D341Med (cell line): ENCODE results near the gene ALK.

ENCODE experiments used
- DNase-seq: peaks from one replicate; pipeline ENCODE4 v3.0.0; 2012; ENCODE audit warnings: low spot score

The ALK gene

GRCh38 chr2:29400930-29401653 is 520.3 kb downstream of the ALK start:
- no peak for DNase-seq

DNA sequence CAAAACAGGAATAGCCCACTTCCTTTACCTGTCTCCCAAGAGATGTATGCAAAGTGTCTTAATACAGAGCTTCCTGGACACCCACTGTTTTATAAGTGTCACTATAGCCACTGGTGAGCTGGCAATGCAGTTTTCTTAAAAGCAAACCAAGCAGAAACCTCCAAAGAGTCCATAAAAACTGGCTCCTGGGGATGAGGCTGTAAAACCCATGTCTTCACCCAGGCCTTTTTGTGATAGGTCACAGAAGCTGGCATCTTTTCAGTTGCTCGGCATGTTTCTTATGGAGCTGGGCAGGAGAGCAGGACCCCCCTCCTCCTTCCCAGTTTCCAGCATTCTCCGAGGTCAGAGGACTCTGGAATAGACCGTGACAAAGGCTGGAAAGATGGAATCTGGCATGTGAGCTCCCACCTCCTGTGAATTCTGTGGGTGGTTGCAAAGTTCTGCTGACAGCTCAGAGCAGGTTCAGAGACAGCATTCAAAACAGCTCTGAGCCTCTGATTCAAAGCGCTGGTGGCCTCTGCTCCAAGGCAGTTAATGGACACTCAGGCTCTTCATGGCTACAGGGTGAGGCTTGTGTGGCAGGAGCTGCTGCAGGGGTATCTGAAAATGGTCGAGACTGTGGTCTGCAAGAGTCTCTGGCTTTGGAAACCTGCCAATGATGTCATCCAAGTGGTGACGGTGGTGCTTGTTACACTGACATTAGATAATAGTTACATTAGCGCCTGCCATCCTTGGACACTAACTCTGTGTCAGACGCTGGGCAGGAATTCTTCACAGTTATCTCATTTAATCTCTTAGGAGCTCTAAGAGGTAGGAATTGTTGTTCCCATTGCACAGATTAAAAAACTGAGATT is 522.8 kb downstream of the ALK start:
- no peak for DNase-seq

DNA sequence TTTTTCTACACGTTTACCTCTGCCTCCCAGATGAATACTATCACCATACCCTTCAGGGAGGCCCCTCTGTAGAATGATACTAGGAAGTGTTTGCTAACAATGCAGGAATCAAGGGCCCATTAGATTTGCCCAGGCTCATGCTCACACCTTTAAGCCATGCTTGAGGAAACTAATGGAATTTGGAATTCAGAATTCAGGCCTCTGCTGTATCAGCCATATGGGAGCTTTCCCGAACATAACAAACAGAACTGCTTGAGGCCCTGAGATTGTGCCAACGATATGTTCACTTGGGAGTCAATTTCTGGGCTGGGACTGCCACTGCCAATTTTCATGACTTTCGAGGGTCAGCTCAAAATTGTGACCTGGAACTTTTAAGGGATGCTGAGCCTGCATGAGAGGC is 523.7 kb downstream of the ALK start:
- no peak for DNase-seq

DNA sequence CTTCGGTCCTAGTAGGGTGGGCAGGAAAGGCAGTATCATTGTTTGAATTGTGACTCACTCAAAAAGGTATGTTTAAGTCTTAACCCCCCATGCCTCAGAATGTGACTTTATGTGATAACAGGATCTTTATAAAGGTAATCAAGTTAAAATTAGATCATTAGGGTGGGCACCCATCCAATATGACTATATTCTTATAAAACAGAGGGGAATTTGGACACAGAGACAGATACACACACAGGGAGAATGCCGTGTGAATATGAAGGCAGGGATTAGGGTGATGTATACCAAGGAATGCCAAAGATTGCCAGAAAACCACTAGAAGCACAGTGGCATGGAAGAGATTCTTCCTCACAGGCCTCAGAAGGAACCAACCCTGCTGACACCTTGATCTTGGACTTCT is 524.3 kb downstream of the ALK start:
- DNase-seq = no peak

DNA sequence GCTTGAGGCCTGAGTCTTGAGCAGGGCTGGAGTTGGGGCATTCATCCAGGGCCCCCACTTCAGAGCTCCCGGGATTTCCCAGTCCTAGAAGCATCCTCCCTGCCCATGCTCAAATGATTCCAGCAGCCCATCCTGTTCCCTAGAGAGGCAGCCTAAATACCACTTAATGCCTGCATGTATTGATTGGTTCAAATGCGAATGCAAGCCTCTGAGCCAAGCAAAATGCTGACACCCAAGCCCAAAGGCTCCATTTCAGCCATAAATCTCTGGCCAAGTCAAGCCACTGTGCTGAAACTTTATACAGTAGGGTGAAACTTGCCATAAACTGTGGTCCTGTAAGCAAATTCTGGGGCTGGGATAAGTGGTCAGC is 526.4 kb downstream of the ALK start:
- DNase-seq = no peak

DNA sequence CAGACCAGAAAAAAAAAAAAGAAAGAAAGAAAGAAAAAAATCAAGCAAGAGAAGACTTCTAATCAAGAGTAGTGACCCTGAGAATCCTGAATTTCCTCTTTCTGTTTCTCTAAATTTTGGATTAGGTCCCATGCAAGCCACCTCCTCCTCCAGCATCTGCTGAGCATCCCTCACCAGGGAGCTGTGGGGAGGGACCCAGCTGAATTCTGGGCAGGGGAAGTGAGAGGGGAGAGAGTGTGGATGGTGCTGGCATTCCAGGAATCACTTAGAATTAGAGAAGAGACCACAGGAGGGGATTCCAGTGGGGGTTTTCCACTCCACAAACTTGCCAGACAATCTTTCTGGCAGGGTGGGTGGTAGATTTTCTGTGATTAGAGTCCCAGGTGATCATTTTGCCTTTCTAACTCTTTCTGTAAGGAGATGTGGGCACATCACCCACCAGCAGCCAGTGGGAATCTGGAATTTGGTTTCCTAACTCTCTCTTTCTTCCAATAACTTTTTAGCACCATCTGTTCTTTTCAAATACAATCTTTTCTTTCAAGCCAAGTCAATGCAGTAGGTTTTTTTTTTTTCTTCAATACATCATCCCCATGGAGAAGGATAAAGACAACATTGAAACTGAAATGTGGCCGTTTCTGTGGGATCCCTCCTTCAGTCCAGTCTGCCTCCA is 526.9 kb downstream of the ALK start:
- DNase-seq = no peak

DNA sequence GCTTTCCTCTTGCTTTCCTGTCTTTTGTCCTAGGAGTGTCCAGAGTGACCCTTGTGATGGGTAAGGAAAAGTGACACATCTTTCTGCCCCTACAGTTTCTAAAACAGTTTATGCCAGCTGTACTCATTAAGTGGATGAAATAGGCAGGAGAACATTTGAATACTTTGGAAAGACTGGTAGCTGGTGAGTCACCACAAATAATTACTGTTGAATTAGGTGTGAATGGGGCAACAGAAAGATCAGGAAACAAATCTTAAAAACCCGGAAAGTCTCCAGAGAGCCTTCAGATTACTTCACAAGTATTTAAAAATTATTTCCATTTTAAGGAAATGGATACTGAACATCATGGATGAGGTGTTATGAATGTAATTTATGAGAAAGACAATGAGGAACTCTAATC is 527.7 kb downstream of the ALK start:
- no peak for DNase-seq

- no peak for DNase-seq
Observed at GRCh38 chr2:29392774-29393173, 528.6 kb downstream of the ALK start.

- DNase-seq = no peak
Observed at GRCh38 chr2:29390136-29390535, 531.2 kb downstream of the ALK start.

DNA sequence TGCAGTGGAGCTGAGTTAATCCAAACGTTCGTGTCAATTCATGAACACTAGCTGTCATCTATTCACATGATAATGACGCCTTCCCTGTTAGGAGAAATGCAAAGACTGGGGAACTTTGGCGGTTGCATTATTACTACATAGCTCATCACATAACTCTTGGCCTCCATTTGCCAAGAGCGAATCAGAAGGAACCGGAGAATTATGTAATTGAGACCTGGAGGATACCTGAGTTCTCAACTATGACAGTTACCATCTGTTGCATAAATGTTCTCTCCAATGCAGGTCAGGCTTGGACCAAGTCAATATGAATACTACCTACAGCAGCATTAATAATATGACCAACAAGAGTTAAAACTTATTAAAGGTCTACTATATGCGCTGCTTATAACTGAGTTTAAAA is 531.7 kb downstream of the ALK start:
- DNase-seq = no peak

DNA sequence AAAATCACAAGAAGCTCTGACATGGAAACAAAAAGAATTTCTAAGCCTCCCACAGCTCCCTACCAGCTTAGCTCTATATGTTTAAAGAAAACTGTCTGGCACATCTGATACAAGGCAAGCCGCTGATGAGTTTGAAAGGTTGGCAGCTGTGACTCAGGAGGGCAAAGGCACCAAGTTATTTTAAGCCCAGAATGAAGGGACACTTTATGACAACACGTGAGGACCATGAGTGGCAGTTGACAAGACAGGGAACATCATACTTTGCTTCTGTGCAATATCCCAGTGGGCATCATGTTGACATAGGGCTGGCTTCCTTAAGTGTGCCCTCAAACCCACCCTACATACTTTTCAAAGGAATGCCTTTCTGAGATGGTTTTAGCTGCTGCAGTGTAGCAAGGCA is 533.3 kb downstream of the ALK start:
- DNase-seq = no peak

DNA sequence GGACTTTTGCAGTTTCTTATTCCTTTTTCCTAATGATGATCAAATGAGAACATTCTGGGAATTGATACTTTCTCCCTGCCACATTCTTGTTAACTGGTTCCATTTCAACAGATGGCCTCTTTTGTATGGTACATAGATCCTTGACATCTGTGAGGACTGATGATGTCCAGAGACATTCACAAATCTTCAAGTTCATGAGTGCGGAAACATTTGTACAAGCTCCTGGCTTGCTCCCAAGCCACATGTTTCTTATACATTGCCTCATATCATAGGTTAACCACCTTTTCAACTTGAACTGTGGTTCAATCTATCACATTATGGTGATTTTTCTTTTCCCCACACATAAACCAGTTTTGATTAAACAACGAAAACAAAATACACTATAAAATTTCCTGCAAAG is 538.9 kb downstream of the ALK start:
- DNase-seq = no peak

DNA sequence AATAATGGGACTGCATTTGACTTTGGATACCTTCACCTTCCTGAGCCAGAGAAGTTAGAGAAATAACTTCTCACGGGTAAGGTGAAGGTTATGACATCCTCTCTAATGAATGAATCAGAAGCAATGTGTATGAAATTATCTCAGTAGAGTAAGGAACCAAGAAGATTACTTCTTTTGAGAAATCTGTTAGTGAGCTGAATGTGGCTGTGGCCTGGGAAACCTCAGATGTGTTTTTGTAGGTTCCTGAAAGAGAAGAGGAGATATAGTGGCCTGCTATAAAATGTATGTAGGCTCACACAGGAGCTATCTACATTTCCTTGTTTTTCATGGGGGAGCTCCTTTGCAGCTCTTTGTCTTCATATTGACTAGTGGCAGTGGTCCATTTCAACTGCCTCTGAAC is 543.6 kb downstream of the ALK start:
- DNase-seq = no peak

- no peak for DNase-seq
Observed at GRCh38 chr2:29376541-29376940, 544.8 kb downstream of the ALK start.

- no peak for DNase-seq
Observed at GRCh38 chr2:29375843-29376242, 545.5 kb downstream of the ALK start.

GRCh38 chr2:29374823-29375222 is 546.6 kb downstream of the ALK start:
- no peak for DNase-seq

GRCh38 chr2:29373870-29374269 is 547.5 kb downstream of the ALK start:
- no peak for DNase-seq

GRCh38 chr2:29372185-29372584 is 549.2 kb downstream of the ALK start:
- no peak for DNase-seq

- DNase-seq = no peak
Observed at GRCh38 chr2:29370581-29371125, 550.7 kb downstream of the ALK start.

- DNase-seq = no peak
Observed at GRCh38 chr2:29370173-29370572, 551.2 kb downstream of the ALK start.

DNA sequence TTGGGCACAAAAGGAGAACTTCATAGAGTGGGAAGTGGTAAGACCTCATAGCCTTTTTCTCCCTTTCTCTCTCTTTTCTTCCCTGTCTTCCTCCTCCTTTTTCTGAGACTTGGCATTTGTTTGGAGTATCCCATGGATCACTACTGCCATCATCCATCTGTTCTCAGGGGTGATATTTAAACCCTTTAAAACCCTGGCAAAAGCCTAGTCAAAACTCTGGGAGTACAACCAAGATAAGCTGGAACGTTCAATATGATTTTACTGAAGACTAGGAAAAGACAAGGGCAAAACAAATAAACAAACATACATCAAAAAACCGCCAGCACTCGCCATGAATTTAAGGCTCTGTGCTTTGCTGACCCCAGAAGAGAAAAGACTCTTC is 552.7 kb downstream of the ALK start:
- DNase-seq = no peak

DNA sequence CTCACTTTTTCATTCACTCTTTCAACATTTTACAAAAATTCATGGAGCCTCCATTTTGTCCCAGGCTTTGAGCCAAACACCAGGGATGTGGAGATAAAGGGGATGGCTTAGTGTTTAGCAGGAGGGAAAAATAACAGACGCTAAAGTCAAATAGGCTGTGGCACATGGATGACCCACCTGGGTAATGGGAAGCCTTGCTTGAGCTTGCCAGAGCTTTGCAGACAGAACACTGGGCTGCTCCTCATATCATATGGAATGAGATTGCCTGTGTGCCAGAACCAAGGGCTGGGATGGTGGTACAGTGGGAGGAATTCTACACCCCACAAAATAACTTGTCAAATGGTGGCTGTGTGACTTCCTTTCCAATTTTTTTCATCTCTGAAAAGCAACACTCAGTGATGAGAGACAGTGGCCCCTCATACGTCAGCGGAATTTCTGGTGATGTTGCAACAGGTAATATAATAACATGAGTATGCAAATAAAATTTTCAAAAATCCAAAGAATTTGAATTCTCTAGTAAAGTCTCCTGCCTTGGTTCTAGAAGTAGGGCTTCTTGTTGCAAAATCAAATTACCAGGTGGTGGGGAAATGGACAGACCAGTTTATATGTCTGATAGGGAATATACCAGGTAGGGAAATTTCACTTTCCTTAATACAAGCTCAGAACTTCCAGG is 553.3 kb downstream of the ALK start:
- no peak for DNase-seq
